BLaER1 treated with 17β-estradiol and CSF1 and Interleukin-3, amounts not matched to agents 10 nM and 100 nM (cell line): ENCODE data around the gene SPIRE1.

ENCODE experiments used
- H3K27ac ChIP-seq, 11 experiments: shearing (Covaris generic); formaldehyde crosslinking; 2 replicates each; pipeline ENCODE4 v1.8.1; 2022
- H3K27me3 ChIP-seq, 11 experiments: shearing (Covaris generic); formaldehyde crosslinking; 2 replicates each; pipeline ENCODE4 v1.8.1; 2022
- H3K36me3 ChIP-seq, 11 experiments: shearing (Covaris generic); formaldehyde crosslinking; 2 replicates each; pipeline ENCODE4 v1.8.1; 2022
- H3K4me1 ChIP-seq, 10 experiments: shearing (Covaris generic); formaldehyde crosslinking; 2 replicates each; pipeline ENCODE4 v1.8.1; 2022
- H3K4me2 ChIP-seq, 11 experiments: shearing (Covaris generic); formaldehyde crosslinking; 2 replicates each; pipeline ENCODE4 v1.8.1; 2022
- H3K4me3 ChIP-seq, 10 experiments: shearing (Covaris generic); formaldehyde crosslinking; 2 replicates each; pipeline ENCODE4 v1.8.1; 2022
- H3K9ac ChIP-seq, 11 experiments: shearing (Covaris generic); formaldehyde crosslinking; 2 replicates each; pipeline ENCODE4 v1.8.1; 2022
- H3K9me3 ChIP-seq, 11 experiments: shearing (Covaris generic); formaldehyde crosslinking; replicated peaks in 1 of 11; 2 replicates each; pipeline ENCODE4 v1.8.1; 2022
- H4K20me1 ChIP-seq, 11 experiments: shearing (Covaris generic); formaldehyde crosslinking; 2 replicates each; pipeline ENCODE4 v1.8.1; 2022
- Cebpa-rat ChIP-seq, 11 experiments: shearing (Covaris generic); IDR thresholded peaks; 2 replicates each; pipeline ENCODE4 v1.8.1; 2022

The SPIRE1 gene

DNA sequence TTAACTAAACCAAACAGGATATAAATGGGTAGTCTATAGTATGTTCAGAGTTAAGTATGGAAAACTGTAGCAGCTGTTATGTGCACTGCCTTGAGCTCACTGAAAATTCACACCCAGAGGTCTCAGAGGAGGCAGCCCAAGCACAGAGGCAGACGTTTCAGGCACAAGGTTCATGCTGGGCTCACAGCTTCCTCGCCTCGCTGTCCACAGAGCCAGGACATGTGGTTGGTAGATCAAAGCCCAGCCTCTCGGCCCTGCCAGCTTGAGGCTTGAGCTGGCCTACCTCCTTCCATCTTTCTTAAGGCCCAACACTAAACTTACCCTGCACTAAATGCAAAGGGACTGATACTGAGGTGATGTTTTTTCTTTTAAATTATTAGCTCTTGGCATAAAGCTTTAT lies 206.5 kb downstream of the SPIRE1 start:
- no peak overlapping the region for H3K27ac ChIP-seq
- 0 out of 22 replicates have a peak, but pooled peaks cover 0 to 7% (median 0%) of the 10 kb centered on the region in 11 experiments for H3K9me3 ChIP-seq
- peaks cover 0 to 42% (median 0%) of the 10 kb centered on the region in 11 experiments; a peak in 4 of 22 replicates for H3K36me3 ChIP-seq
- H4K20me1 ChIP-seq, result no peaks in the 10 kb centered on the region
- H3K4me2 ChIP-seq, result no peak overlapping the region
- peaks cover 0 to 48% (median 0%) of the 10 kb centered on the region in 10 experiments; a peak in 7 of 20 replicates for H3K4me1 ChIP-seq
- no peak overlapping the region for H3K4me3 ChIP-seq
- no peak for TF ChIP-seq Cebpa-rat (IDR thresholded peaks at IDR 0.05)
- no peaks in the 10 kb centered on the region for H3K27me3 ChIP-seq
- H3K9ac ChIP-seq, result no peak overlapping the region

DNA sequence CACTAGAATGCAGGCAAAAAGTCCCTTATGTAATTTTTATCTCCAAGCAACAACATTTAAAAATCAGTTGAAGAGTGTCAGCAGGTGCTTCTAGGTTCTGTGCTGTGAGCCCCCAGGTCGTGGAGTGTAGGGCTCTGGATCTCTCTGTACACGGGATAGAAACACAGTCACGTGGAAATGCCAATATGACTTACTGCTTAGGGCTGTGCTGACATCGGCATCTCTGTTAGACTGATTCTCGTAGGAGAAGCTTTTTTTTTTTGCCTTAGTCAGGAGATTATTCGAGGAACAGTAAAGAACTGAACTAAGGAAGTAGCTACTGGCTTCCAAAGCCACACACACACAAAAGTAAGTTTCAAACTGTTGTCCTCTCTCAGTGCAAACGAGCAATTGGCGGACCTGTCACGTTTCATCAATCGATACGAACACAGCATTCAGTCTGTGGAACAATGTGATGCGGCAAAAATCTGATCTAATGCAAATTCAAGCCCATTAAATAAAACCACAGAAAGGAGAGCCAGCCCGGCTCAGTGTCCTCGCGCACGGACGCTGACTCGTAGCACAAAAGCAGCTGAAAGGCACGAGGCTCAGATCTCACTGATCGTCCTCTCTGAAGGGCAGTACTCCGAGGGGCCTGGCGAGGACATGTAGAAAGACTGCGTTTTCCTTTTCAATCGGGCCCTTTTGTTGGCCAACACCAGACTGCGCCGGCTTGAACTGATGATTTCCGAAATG lies 208.7 kb downstream of the SPIRE1 start:
- TF ChIP-seq Cebpa-rat (IDR thresholded peaks at IDR 0.05), result no peak

DNA sequence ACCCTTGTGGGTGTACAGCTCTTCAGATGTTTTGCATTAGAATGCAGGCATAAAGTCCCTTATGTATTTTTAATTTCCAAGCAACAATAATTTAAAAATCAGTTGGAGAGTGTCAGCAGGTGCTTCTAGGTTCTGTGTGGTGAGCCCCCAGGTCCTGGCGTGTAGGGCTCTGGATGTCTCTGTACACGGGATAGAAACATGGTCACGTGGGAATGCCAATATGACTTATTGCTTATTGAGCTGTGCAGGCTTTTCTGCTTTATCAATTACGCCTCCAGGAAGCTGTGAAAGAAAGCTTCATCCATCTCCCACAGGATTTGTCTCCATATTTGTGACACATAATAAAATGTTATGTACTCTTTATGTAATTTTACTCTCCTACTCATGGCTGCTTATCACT lies 212.4 kb downstream of the SPIRE1 start:
- Histone ChIP-seq H3K4me1 (peaks cover 0 to 71% (median 0%) of the 10 kb centered on the region in 10 experiments; a peak in 7 of 20 replicates), H3K4me3 (no peak overlapping the region), H3K36me3 (peaks cover 0 to 36% (median 20%) of the 10 kb centered on the region in 11 experiments; a peak in 17 of 22 replicates), H3K9ac (no peak overlapping the region), H3K9me3 (peaks cover 17 to 37% (median 27%) of the 10 kb centered on the region in 11 experiments), H4K20me1 (no peaks in the 10 kb centered on the region), H3K4me2 (no peak overlapping the region), H3K27ac (no peak overlapping the region), H3K27me3 (no peaks in the 10 kb centered on the region)
- TF ChIP-seq Cebpa-rat (IDR thresholded peaks at IDR 0.05), result no peak

More for the DNA sequence above, 208.7 kb downstream of the SPIRE1 start:
- Histone ChIP-seq H3K36me3 (peaks cover 0 to 38% (median 6%) of the 10 kb centered on the region in 11 experiments; a peak in 14 of 22 replicates), H3K27me3 (no peaks in the 10 kb centered on the region), H3K4me1 (peaks cover 0 to 50% (median 0%) of the 10 kb centered on the region in 10 experiments; a peak in 7 of 20 replicates), H3K27ac (peak overlapping the region in 3 of 11 experiments; percentile 74 to 79 (median 75); a peak in 7 of 22 replicates), H3K4me3 (no peak overlapping the region), H3K9me3 (peaks cover 3 to 15% (median 12%) of the 10 kb centered on the region in 11 experiments), H3K4me2 (peak overlapping the region in 3 of 11 experiments; percentile 63 to 82 (median 78); a peak in 6 of 22 replicates), H3K9ac (peak overlapping the region in 3 of 11 experiments; percentile 44 to 68 (median 51); a peak in 3 of 22 replicates), H4K20me1 (no peaks in the 10 kb centered on the region)

DNA sequence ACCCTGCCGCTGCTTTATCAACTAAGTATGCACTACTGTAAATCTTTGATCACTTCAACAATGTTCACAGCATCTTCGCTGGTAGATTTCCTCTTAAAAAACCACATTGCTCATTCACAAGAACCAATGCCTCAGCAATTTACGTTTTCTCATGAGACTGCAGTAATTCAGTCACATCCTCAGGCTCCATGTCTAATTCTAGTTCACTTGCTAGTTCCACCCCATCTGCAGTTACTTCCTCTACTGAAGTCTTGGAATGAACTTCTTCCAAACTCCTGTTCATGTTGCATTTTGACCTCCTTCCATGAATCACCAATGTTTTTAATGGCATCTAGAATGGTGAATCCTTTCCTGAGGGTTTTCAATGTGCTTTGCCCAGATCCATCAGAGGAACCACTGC lies 214.4 kb downstream of the SPIRE1 start:
- Histone ChIP-seq H3K27ac (peak overlapping the region in 3 of 11 experiments; percentile 55 to 62 (median 61); a peak in 5 of 22 replicates), H3K36me3 (peaks cover 0 to 48% (median 29%) of the 10 kb centered on the region in 11 experiments; a peak in 18 of 22 replicates), H3K9me3 (peaks cover 17 to 37% (median 27%) of the 10 kb centered on the region in 11 experiments), H3K27me3 (no peaks in the 10 kb centered on the region), H4K20me1 (no peaks in the 10 kb centered on the region), H3K4me1 (peaks cover 0 to 54% (median 0%) of the 10 kb centered on the region in 10 experiments; a peak in 6 of 20 replicates), H3K4me2 (peak overlapping the region in 3 of 11 experiments; percentile 51 to 76 (median 75); a peak in 6 of 22 replicates), H3K4me3 (no peak overlapping the region), H3K9ac (peak overlapping the region in 1 of 11 experiments; percentile 25; a peak in 1 of 22 replicates)
- no peak for TF ChIP-seq Cebpa-rat (IDR thresholded peaks at IDR 0.05)

DNA sequence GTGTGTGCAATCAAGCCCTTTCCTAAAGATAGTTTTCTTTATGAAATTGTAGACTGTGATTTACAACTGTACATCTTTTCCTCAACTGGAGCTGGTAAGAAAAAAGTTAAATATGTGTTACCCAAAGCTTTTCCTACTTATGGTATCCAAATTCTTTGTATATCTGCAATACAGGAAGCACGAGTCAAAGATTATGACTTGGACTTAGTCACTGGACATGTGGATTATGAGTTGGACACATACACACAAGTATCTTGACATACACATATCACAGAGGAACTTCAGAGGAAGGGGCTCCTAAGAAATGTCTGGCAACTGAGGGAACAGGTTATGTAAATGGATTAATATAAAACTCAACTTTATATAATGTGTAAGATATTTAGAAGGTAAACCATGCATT lies 215.0 kb downstream of the SPIRE1 start:
- no peak for TF ChIP-seq Cebpa-rat (IDR thresholded peaks at IDR 0.05)
- no peaks in the 10 kb centered on the region for H4K20me1 ChIP-seq
- peaks cover 0 to 54% (median 35%) of the 10 kb centered on the region in 11 experiments; a peak in 18 of 22 replicates for H3K36me3 ChIP-seq

DNA sequence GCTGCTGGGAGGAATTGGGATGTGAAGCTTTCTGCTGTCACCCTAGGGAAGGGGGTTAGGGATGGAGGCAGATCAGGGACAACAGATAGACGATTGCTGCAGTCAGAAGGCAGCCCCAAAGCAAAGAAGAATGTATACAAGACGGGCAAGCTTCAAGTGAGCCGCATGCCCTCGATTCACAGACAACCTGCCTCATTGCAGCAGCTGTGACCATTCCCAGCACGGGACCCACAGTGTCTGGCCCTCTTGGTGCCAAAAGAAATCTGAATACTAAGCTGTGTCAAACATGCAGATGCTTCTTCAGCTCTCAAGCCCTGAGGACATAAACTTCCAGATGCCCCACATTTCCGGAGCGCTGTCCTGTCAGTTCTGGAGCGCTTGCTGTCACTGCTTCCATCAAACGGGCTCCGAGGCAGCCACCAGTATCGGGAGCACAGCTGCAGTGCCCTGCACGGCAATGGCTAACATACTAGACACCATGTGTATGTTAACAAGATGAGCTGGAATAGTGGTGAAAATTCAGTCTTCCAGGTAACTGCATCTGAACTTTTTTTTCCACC lies 216.4 kb downstream of the SPIRE1 start:
- TF ChIP-seq Cebpa-rat (IDR thresholded peaks at IDR 0.05), result no peak
- peaks cover 0 to 45% (median 0%) of the 10 kb centered on the region in 10 experiments; a peak in 6 of 20 replicates for H3K4me1 ChIP-seq
- H3K9ac ChIP-seq, result no peak overlapping the region
- H3K4me2 ChIP-seq, result no peak overlapping the region; a peak in 1 of 22 replicates
- H3K36me3 ChIP-seq, result peaks cover 0 to 66% (median 36%) of the 10 kb centered on the region in 11 experiments; a peak in 18 of 22 replicates
- H4K20me1 ChIP-seq, result no peaks in the 10 kb centered on the region
- H3K4me3 ChIP-seq, result no peak overlapping the region
- no peaks in the 10 kb centered on the region for H3K27me3 ChIP-seq
- H3K27ac ChIP-seq, result no peak overlapping the region
- H3K9me3 ChIP-seq, result peaks cover 17 to 37% (median 27%) of the 10 kb centered on the region in 11 experiments

More for the DNA sequence above, 215.0 kb downstream of the SPIRE1 start:
- Histone ChIP-seq H3K27me3 (no peaks in the 10 kb centered on the region), H3K4me3 (no peak overlapping the region), H3K9me3 (peaks cover 17 to 37% (median 27%) of the 10 kb centered on the region in 11 experiments), H3K4me2 (peak overlapping the region in 3 of 11 experiments; percentile 51 to 76 (median 75); a peak in 6 of 22 replicates), H3K27ac (peak overlapping the region in 3 of 11 experiments; percentile 55 to 62 (median 61); a peak in 5 of 22 replicates), H3K4me1 (peaks cover 0 to 54% (median 0%) of the 10 kb centered on the region in 10 experiments; a peak in 6 of 20 replicates), H3K9ac (peak overlapping the region in 1 of 11 experiments; percentile 25; a peak in 1 of 22 replicates)

DNA sequence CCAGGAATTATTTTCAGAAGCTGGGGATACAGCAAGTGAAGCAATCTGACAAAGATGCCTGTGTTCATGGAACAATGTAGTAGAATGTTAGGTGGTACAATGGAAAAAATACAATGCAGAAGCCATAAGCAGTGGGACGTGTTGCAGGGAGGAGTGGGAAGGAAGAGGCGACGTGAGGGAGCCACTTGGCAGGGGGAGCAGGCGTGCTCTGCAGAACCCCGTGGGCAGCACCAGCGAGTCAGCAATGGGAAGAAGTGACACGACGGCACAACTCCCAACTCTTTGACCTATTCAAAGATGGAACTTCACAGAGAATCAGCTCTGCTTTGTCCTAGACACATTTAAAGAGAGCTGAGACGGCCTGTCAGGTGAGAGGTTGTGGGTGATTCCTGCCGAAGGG lies 219.7 kb downstream of the SPIRE1 start:
- Histone ChIP-seq H3K4me1 (peaks cover 0 to 30% (median 0%) of the 10 kb centered on the region in 10 experiments; a peak in 6 of 20 replicates), H3K27me3 (no peaks in the 10 kb centered on the region), H3K4me3 (no peak overlapping the region), H4K20me1 (no peaks in the 10 kb centered on the region; a peak in 1 of 22 replicates), H3K9ac (no peak overlapping the region), H3K9me3 (peaks cover 0 to 17% (median 9%) of the 10 kb centered on the region in 11 experiments; a peak in 17 of 22 replicates), H3K4me2 (peak overlapping the region in 2 of 11 experiments; percentile 11 to 23; a peak in 2 of 22 replicates), H3K27ac (no peak overlapping the region), H3K36me3 (peaks cover 9 to 82% (median 41%) of the 10 kb centered on the region in 11 experiments; a peak in 20 of 22 replicates)
- TF ChIP-seq Cebpa-rat (IDR thresholded peaks at IDR 0.05), result no peak

DNA sequence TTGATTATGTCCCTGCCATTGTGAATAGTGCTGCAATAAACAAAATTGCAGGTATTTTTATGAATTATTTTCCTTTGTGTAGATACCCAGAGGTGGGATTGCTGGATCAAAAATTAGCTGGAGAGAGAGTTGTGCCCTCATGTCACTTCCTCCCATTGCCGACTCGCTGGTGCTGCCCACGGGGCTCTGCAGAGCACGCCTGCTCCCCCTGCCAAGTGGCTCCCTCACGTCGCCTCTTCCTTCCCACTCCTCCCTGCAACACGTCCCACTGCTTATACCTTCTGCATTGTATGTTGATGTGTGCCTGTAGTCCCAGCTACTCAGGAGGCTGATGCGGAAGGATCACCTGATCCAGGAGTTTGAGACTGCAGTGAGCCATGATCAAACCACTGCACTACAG lies 222.0 kb downstream of the SPIRE1 start:
- Histone ChIP-seq H4K20me1 (no peaks in the 10 kb centered on the region; a peak in 1 of 22 replicates), H3K27ac (no peak overlapping the region), H3K36me3 (peaks cover 15 to 83% (median 58%) of the 10 kb centered on the region in 11 experiments), H3K9ac (no peak overlapping the region), H3K4me2 (no peak overlapping the region), H3K9me3 (no peaks in the 10 kb centered on the region), H3K4me3 (no peak overlapping the region), H3K27me3 (no peaks in the 10 kb centered on the region), H3K4me1 (peaks cover 0 to 12% (median 0%) of the 10 kb centered on the region in 10 experiments; a peak in 3 of 20 replicates)
- TF ChIP-seq Cebpa-rat (IDR thresholded peaks at IDR 0.05), result no peak
